GM15510 (cell line): Measurements from ENCODE around the gene SLC25A45.

Source experiments
- POLR2A ChIP-seq: IDR thresholded peaks from 3 replicates; pipeline ENCODE4 v1.6.1; 2011; ENCODE audit warnings: borderline replicate concordance; ENCODE audit not compliant: insufficient read length; ENCODE audit errors: extremely low read depth

The SLC25A45 gene

DNA sequence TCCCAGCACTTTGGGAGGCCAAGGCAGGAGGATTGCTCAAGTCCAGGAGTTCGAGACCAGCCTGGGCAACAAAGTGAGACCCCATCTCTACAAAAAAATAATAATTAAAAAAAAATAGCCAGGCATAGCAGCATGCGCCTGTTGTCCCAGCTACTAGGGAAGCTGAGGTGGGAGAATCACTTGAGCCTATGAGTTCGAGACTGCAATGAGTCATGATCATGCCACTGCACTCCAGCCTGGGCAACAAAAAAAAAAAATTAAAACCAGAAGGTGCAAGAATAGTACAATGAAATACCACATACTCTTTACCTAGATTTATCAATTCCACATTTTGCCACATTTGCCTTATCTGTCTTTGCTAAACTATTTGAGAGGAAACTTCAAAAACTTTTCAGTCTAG lies 40.6 kb downstream of the SLC25A45 start:
- TF ChIP-seq POLR2A, result no peak

DNA sequence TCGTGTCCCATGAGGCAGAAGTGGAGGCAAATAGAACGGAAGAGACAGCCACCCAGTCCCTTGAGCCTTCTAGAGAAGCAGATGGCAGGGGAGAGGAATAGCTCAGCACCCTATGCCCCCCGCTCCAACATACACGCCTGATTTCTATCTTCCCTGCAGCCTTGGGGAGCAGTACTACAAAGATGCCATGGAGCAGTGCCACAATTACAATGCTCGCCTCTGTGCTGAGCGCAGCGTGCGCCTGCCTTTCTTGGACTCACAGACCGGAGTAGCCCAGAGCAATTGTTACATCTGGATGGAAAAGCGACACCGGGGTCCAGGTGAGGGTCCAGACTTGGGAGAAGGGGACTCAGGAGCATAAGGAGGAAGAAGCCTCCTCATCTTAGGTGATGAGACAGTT lies 42.2 kb downstream of the SLC25A45 start:
- no peak for TF ChIP-seq POLR2A

DNA sequence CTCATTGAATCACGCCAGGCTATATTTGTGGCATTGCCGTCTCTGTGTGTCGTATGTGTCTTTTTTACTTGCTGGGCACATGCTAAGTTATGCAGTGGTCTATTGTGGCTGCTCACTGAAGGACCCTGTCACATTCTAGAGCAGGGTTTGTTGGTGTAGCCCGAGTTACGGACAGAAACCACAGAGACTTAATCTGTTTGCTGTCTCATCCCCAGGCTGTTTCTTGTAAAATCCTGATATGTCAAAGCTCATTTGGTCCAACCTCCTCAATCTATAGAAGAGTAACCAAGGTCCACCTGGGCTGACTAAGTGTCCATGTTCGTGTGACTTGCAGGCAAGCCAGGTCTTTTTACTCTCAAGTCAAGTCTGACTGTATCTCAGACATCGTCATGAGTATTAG lies 43.8 kb downstream of the SLC25A45 start:
- no peak for TF ChIP-seq POLR2A

DNA sequence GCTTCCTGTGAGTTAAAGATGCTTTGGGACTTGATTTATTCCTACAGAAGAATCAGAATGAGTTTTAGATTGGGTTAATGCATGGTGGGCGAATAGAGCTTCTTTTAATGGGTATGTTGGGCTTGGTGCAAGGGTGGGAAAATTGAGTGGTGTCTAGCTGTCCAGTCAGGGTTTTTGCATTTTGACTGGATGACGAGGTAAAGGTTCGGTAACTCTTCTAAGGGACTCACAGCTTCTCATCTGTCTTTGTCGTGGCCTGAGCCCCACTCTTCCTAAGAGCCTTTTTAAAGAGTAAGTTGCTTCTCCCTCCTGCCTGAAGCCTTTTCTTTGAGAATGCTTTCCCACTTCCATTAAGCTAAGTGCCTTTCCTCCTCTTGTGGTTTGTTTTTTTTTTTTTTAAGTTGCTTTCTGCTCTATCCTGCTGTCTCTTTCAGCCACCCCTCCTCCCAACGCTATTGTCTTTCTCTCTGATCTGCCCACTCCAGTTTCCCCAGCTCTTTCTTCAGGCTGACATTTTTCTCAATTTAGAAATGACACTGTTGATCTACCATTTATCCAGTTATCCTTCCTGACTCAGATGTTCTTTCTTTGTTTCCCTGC lies 47.6 kb downstream of the SLC25A45 start:
- no peak for TF ChIP-seq POLR2A

DNA sequence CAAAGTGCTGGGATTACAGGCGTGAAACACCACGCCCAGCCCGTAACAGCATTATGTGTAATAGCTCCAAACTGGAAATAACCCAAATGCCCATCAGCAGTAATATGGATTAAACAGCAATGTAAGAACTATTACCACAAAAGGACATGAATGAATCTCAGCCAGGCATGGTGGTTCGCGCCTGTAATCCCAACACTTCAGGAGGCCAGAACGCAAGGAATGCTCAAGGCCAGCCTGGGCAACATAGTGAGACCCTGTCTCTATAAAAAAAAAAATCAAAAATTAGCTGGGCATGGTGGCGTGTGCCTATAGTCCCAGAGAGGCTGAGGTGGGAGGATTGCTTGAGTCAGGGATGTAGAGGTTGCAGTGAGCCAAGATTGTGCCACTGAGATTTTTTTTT lies 51.9 kb downstream of the SLC25A45 start:
- no peak for TF ChIP-seq POLR2A

DNA sequence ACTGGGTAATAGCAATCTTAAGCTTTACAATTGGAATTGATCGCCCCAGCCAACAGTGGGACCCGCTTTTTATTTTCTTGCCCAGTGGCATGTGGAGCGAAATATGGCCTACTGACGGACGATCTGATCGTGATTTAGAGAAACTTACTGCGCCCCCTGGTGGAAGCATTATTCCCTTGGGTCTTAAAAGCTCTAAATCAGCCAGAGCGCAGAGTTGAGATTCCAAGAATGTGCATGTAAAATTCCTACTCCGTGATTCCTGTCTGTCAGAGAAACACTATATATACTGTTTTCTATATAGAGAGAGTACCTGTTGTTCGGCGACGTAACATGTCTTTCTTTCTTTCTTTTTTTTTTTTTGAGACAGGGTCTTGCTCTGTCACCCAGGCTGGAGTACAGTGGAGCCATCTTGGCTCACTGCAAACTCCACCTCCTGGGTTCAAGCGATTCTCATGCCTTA lies 52.5 kb downstream of the SLC25A45 start:
- no peak for TF ChIP-seq POLR2A

DNA sequence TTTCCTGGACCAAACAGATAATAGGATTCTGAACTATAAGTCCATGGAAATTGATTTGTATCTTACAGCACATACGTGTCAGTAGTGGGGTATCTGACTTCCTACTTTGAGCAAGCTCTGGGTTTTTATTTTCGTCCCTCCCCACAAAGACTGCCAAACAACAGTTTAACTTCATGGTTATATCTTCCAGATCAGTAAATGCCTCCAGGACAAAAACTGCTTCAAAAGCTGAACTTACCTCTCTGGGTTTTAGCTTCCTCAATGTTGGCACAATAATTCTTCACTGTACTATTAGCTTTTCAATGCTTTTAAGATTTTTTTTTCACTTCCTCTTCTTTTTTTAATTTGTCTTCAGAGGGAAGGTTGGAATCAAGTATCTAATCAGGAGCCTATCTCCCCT lies 53.0 kb downstream of the SLC25A45 start:
- TF ChIP-seq POLR2A, result no peak

DNA sequence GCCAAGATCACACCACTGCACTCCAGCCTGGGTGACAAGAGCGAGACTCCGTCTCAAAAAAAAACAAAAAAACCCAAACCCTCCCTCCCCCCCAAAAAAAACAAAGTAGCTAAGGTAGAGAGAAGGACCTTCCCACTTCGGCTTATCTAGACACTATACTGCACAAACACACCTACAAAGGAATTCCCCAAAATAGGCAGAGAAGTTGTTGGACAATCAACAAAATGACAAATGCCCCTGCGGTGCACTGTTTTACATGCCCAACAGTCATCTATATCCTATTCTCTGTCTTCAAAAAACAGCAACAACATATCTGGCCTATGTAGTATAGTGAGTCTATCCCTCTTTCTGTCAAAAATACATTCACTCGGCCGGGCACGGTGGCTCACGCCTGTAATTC lies 55.4 kb downstream of the SLC25A45 start:
- no peak for TF ChIP-seq POLR2A

DNA sequence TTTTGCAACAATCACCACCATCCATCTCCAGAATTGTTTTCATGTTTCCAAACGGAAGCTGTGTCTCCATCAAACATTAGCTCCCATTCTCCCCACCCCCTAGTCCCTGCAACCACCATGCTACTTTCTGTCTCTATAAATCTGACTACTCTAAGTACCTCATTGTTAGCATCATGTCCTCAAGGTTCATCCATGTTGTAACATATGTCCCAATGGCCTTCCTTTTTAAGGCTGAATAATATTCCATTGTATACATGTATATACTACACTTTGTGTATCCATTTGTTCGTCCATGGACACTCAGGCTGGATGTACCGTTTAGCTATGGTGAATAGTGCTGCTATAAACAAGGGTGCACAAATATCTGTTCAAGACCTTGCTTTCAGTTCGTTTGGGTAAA lies 57.0 kb downstream of the SLC25A45 start:
- no peak for TF ChIP-seq POLR2A
